HG03108 (cell line): ENCODE results near the gene CABP2.
A peak's percentile ranks its signal among the peaks of the same experiment; 100 is the strongest.
"Not testable (repeated sequence)": the region's sequence is repeated elsewhere in the genome, so short reads cannot be mapped to it uniquely, and the experiment has no call there.

Experiments used
- ATAC-seq: cut with Tn5 transposase; IDR thresholded peaks from one replicate; pipeline ENCODE4 v1.9.1; 2021; ENCODE audit warnings: moderate library complexity; ENCODE audit not compliant: unreplicated experiment

Gene CABP2

GRCh38 chr11:67522844-67523555 is at the start of gene CABP2:
TSS of gene CABP2 (minus strand) at chr11:67523446. CDS start at chr11:67523326, 120 bp downstream.
- no peak for ATAC-seq

- no peak for ATAC-seq
Observed at GRCh38 chr11:67572747-67573419, 49.6 kb upstream of the CABP2 start.

- ATAC-seq = no peak
Observed at GRCh38 chr11:67572305-67572704, 49.1 kb upstream of the CABP2 start.

GRCh38 chr11:67571443-67571842 is 48.2 kb upstream of the CABP2 start:
- no peak for ATAC-seq

GRCh38 chr11:67564230-67564629 is 41.0 kb upstream of the CABP2 start:
- no peak for ATAC-seq

- ATAC-seq = not testable (repeated sequence)
Observed at GRCh38 chr11:67563705-67564114, 40.5 kb upstream of the CABP2 start.

GRCh38 chr11:67562963-67563704 is 39.9 kb upstream of the CABP2 start:
- no peak for ATAC-seq

- ATAC-seq = peak; percentile 69
Observed at GRCh38 chr11:67561971-67562619, 38.8 kb upstream of the CABP2 start.

GRCh38 chr11:67558084-67558772 is 35.0 kb upstream of the CABP2 start:
- ATAC-seq = no peak

- ATAC-seq = no peak
Observed at GRCh38 chr11:67556244-67556643, 33.0 kb upstream of the CABP2 start.

- not testable (repeated sequence) for ATAC-seq
Observed at GRCh38 chr11:67551697-67552096, 28.5 kb upstream of the CABP2 start.

- ATAC-seq = no peak
Observed at GRCh38 chr11:67551127-67551526, 27.9 kb upstream of the CABP2 start.

- ATAC-seq = no peak
Observed at GRCh38 chr11:67548555-67549110, 25.4 kb upstream of the CABP2 start.

- ATAC-seq = not testable (repeated sequence)
Observed at GRCh38 chr11:67548112-67548511, 24.9 kb upstream of the CABP2 start.

GRCh38 chr11:67545280-67545679 is 22.0 kb upstream of the CABP2 start:
- no peak for ATAC-seq

- no peak for ATAC-seq
Observed at GRCh38 chr11:67544616-67545242, 21.5 kb upstream of the CABP2 start.

- no peak for ATAC-seq
Observed at GRCh38 chr11:67543585-67543984, 20.3 kb upstream of the CABP2 start.

GRCh38 chr11:67542971-67543370 is 19.7 kb upstream of the CABP2 start:
- ATAC-seq = no peak

- no peak for ATAC-seq
Observed at GRCh38 chr11:67542169-67542568, 18.9 kb upstream of the CABP2 start.

- ATAC-seq = no peak
Observed at GRCh38 chr11:67541198-67541597, 18.0 kb upstream of the CABP2 start.
